BE2C (cell line): Measurements from ENCODE around the gene GABRD.
A peak's percentile ranks its signal among the peaks of the same experiment; 100 is the strongest.

Experiments used
- DNase-seq: peaks from one replicate; pipeline ENCODE4 v3.0.0-alpha.2; 2020
- H3K27me3 ChIP-seq: fragments of 250-450 bp; sonication (Bioruptor Pico); 2 replicates; pipeline ENCODE4 v1.5.1; 2020; ENCODE audit warnings: mild to moderate bottlenecking
- H3K36me3 ChIP-seq: fragments of 250-450 bp; sonication (Bioruptor Pico); 2 replicates; pipeline ENCODE4 v1.5.1; 2020; ENCODE audit warnings: mild to moderate bottlenecking
- H3K4me1 ChIP-seq: fragments of 250-450 bp; sonication (Bioruptor Pico); 2 replicates; pipeline ENCODE4 v1.5.1; 2020
- H3K4me3 ChIP-seq: 2 replicates; pipeline ENCODE4 v1.5.1; 2011; ENCODE audit warnings: low read depth, low read length
- H3K9me3 ChIP-seq: fragments of 250-450 bp; sonication (Bioruptor Pico); 2 replicates; pipeline ENCODE4 v1.5.1; 2020
- CTCF ChIP-seq: IDR thresholded peaks from 2 replicates; pipeline ENCODE4 v1.5.1; 2012; ENCODE audit warnings: mild to moderate bottlenecking, low read depth, low read length

Gene GABRD

DNA sequence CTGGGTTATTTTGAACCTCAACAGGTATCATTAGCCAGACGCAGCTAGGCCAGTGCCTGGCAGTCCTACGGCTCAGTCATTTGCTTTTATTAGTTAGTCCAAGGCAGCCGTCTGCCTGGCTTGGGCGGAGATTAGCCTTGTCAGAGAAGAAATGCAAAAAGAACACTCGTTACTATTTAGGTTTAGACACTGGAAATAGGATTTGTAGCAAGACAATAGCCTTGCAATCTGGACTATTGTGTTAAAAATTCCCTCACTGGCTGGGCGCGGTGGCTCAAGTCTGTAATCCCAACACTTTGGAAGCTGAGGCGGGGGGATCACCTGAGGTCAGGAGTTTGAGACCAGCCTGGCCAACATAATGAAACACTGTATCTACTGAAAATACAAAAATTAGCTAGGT is 20.1 kb downstream of the GABRD start:
- TF ChIP-seq CTCF, result no peak
- H3K27me3 ChIP-seq, result peaks cover 36% of the 10 kb centered on the region
- no peak overlapping the region for H3K4me3 ChIP-seq
- DNase-seq, result no peak
- no peaks in the 10 kb centered on the region for H3K9me3 ChIP-seq
- no peaks in the 10 kb centered on the region for H3K4me1 ChIP-seq
- H3K36me3 ChIP-seq, result no peaks in the 10 kb centered on the region

- no peaks in the 10 kb centered on the region for H3K9me3 ChIP-seq
- H3K4me3 ChIP-seq, result no peak overlapping the region
- no peak for DNase-seq
- H3K36me3 ChIP-seq, result no peaks in the 10 kb centered on the region
- H3K27me3 ChIP-seq, result peaks cover 40% of the 10 kb centered on the region
- no peaks in the 10 kb centered on the region for H3K4me1 ChIP-seq
- no peak for TF ChIP-seq CTCF
These were observed 22.2 kb downstream of the GABRD start for GRCh38 chr1:2041305-2041704.

- peaks cover 40% of the 10 kb centered on the region for H3K27me3 ChIP-seq
- no peak for TF ChIP-seq CTCF
- H3K36me3 ChIP-seq, result no peaks in the 10 kb centered on the region
- H3K9me3 ChIP-seq, result no peaks in the 10 kb centered on the region
- no peak overlapping the region for H3K4me3 ChIP-seq
- DNase-seq, result no peak
- H3K4me1 ChIP-seq, result no peaks in the 10 kb centered on the region
These were observed 22.7 kb downstream of the GABRD start for GRCh38 chr1:2041887-2042286.

GRCh38 chr1:2042830-2043773 is 24.0 kb downstream of the GABRD start:
- H3K4me3 ChIP-seq, result no peak overlapping the region
- DNase-seq, result no peak
- peak; percentile 3; the same call in 1 of the 2 replicates for TF ChIP-seq CTCF
- peaks cover 50% of the 10 kb centered on the region for H3K27me3 ChIP-seq
- no peaks in the 10 kb centered on the region for H3K9me3 ChIP-seq
- no peaks in the 10 kb centered on the region for H3K36me3 ChIP-seq
- no peaks in the 10 kb centered on the region for H3K4me1 ChIP-seq

DNA sequence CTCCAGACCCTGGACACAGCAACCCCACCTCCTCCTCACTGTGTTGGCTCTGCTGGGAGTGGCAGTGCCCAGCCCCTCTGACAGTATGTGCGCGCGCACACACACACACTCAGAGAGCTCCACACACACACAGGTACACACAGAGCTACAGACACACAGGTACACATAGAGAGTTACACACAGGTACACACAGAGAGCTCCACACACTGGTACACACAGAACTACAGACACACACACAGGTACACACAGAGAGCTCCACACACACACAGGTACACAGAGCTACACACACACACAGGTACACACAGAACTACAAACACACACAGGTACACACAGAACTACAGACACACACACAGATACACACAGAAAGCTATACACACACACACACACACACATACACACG is 24.7 kb downstream of the GABRD start:
- no peaks in the 10 kb centered on the region for H3K4me1 ChIP-seq
- no peaks in the 10 kb centered on the region for H3K9me3 ChIP-seq
- no peak overlapping the region for H3K4me3 ChIP-seq
- TF ChIP-seq CTCF, result no peak
- DNase-seq, result no peak
- no peaks in the 10 kb centered on the region for H3K36me3 ChIP-seq
- H3K27me3 ChIP-seq, result peaks cover 51% of the 10 kb centered on the region
